B cell (primary cell): ENCODE measurements around the gene DYNC2I2. TPM values are rescaled to one million over a fixed set of nuclear protein-coding genes. Genes with fewer than 3 reads are reported as not detected.

Source experiments
- ATAC-seq: fragments of 200-7000 bp; cut with Tn5 transposase; one replicate; pipeline ENCODE4 v1.10.0; 2021; ENCODE audit warnings: low read depth, mild to moderate bottlenecking, moderate number of reproducible peaks, moderate library complexity
- CTCF ChIA-PET: fragments of 350-600 bp; sonication (Branson Sonifier 250); formaldehyde crosslinking; loops from one replicate; lab custom pipeline; 2021; ENCODE audit warnings: antibody characterized with exemption, inconsistent platforms; lab: Charles Lee
- POLR2A ChIA-PET: fragments of 350-600 bp; sonication (Branson Sonifier 250); formaldehyde crosslinking; loops from one replicate; lab custom pipeline; 2021; ENCODE audit warnings: antibody characterized with exemption; lab: Charles Lee
- DNase-seq: peaks from one replicate; pipeline ENCODE4 v3.0.0; 2013
- H2AFZ ChIP-seq: 2 replicates; pipeline ENCODE4 v1.6.1; 2012; ENCODE audit warnings: mild to moderate bottlenecking, low read depth, low read length; ENCODE audit not compliant: insufficient read depth, poor library complexity, severe bottlenecking
- H3K27ac ChIP-seq, 2 donors: 1 replicate in 1 of 2; 2 replicates in 1 of 2; pipeline ENCODE4 v1.5.1; 2012 to 2013; ENCODE audit warnings: low read length in 2 of 2, mild to moderate bottlenecking in 2 of 2, moderate library complexity in 1 of 2
- H3K27me3 ChIP-seq, 4 experiments: fragments of 200-600 bp in 1 of 4; sonication (generic) in 1 of 4; replicated peaks in 1 of 4; 1 replicate in 2 of 4; 2 replicates in 2 of 4; pipeline versions ENCODE4 v1.6.1 to v1.7.0; 2013 to 2016; ENCODE audit warnings: low read length in 3 of 4, mild to moderate bottlenecking in 2 of 4, mixed read lengths in 1 of 4, moderate library complexity in 1 of 4; ENCODE audit not compliant: insufficient read depth in 4 of 4, control insufficient read depth in 3 of 4; ENCODE audit errors: control extremely low read depth in 1 of 4
- H3K36me3 ChIP-seq, 2 experiments: replicated peaks in 1 of 2; 1 replicate in 1 of 2; 2 replicates in 1 of 2; pipeline versions ENCODE4 v1.6.1 to v1.7.1; 2013; ENCODE audit warnings: low read length in 1 of 2; ENCODE audit not compliant: insufficient read depth in 2 of 2, control insufficient read depth in 1 of 2; ENCODE audit errors: control extremely low read depth in 1 of 2, extremely low read depth in 1 of 2
- H3K4me1 ChIP-seq, 2 donors: fragments of 200-600 bp in 1 of 2; sonication (generic) in 1 of 2; 1 replicate in 1 of 2; 2 replicates in 1 of 2; pipeline versions ENCODE4 v1.5.1 to v1.6.1; 2013 to 2017; ENCODE audit warnings: low read length in 2 of 2; ENCODE audit not compliant: control insufficient read depth in 2 of 2, insufficient read depth in 2 of 2
- H3K4me2 ChIP-seq: replicated peaks from 2 replicates; pipeline ENCODE3; 2012; ENCODE audit warnings: mild to moderate bottlenecking, low read depth, low read length; ENCODE audit not compliant: poor library complexity, severe bottlenecking
- H3K4me3 ChIP-seq, 5 experiments: fragments of 200-600 bp in 1 of 5; sonication (generic) in 1 of 5; 1 replicate in 3 of 5; 2 replicates in 2 of 5; pipeline versions ENCODE4 v1.5.1 to v1.7.0; 2011 to 2016; ENCODE audit warnings: low read length in 4 of 5, mild to moderate bottlenecking in 4 of 5, low read depth in 2 of 5, control low read depth in 1 of 5, moderate library complexity in 1 of 5; ENCODE audit not compliant: insufficient read depth in 1 of 5; ENCODE audit errors: control extremely low read depth in 1 of 5, extremely low read depth in 1 of 5
- H3K79me2 ChIP-seq: fragments of 200-600 bp; sonication (generic); one replicate; pipeline ENCODE4 v1.6.0; 2016; ENCODE audit warnings: low read length; ENCODE audit not compliant: control insufficient read depth, insufficient read depth
- H3K9ac ChIP-seq: fragments of 200-600 bp; sonication (generic); 2 replicates; pipeline ENCODE4 v1.6.1; 2017; ENCODE audit warnings: mild to moderate bottlenecking, low read length, moderate library complexity
- H3K9me3 ChIP-seq, 3 donors: one replicate each; pipeline versions ENCODE4 v1.6.1 to v1.7.1; 2013; ENCODE audit warnings: low read length in 2 of 3; ENCODE audit not compliant: control insufficient read depth in 2 of 3, insufficient read depth in 1 of 3; ENCODE audit errors: control extremely low read depth in 1 of 3
- H4K20me1 ChIP-seq: 2 replicates; pipeline ENCODE4 v1.6.0; 2012; ENCODE audit warnings: mild to moderate bottlenecking, low read length; ENCODE audit not compliant: insufficient read depth, control insufficient read depth, poor library complexity, severe bottlenecking
- H3K27ac Mint-ChIP-seq: one replicate; pipeline ENCODE4 v1.8.0; 2021; ENCODE audit warnings: mixed read lengths
- H3K27me3 Mint-ChIP-seq: one replicate; pipeline ENCODE4 v1.8.0; 2021; ENCODE audit warnings: mixed read lengths
- H3K4me1 Mint-ChIP-seq: one replicate; pipeline ENCODE4 v1.8.0; 2021; ENCODE audit warnings: mixed read lengths
- H3K4me3 Mint-ChIP-seq: one replicate; pipeline ENCODE4 v1.8.0; 2021; ENCODE audit warnings: mixed read lengths
- H3K9me3 Mint-ChIP-seq: one replicate; pipeline ENCODE4 v1.8.0; 2022; ENCODE audit warnings: mixed read lengths; ENCODE audit not compliant: insufficient read depth
- EZH2 ChIP-seq: IDR thresholded peaks from 2 replicates; pipeline ENCODE4 v1.6.1; 2012; ENCODE audit warnings: borderline replicate concordance, low read depth, mild to moderate bottlenecking, moderate library complexity, low read length; ENCODE audit not compliant: insufficient read depth, poor library complexity, severe bottlenecking
- WGBS: methylation state at CpG from one replicate; pipeline ENCODE4 v1.1.5; 2013; ENCODE audit warnings: missing lambda C conversion rate; ENCODE audit not compliant: insufficient coverage; 5-methylcytosine and 5-hydroxymethylcytosine counted together
- intact Hi-C: fragments of 100-400 bp; cut with micrococcal nuclease; formaldehyde crosslinking; loops from one replicate; pipeline ENCODE4 v1.10.0; 2022
- polyA plus RNA-seq: library from polyadenylated mRNA; depleted of rRNA; stranded (reverse); fragments of >200 nt; gene quantifications from 2 replicates; pipeline ENCODE4 v1.2.3, GENCODE V29; 2012
- total RNA-seq, 2 donors: library from RNA; stranded (reverse); fragments of 120-200 nt in 1 of 2; gene quantifications; 1 replicate in 1 of 2; 2 replicates in 1 of 2; pipeline versions ENCODE4 v1.2.3 to v1.2.4, GENCODE V29; 2013 to 2022
- TF ChIP-seq, protein P1 (sequence below): fragments of 200-600 bp; IDR thresholded peaks from one replicate; pipeline ENCODE4 v1.8.0; 2022; ENCODE audit warnings: antibody characterized with exemption, mild to moderate bottlenecking

The DYNC2I2 gene
- total and polyA plus RNA-seq, 2 donors (not counting 1 experiment from before 2014, with no cell fraction given), result 76.6 to 109 TPM

DNA sequence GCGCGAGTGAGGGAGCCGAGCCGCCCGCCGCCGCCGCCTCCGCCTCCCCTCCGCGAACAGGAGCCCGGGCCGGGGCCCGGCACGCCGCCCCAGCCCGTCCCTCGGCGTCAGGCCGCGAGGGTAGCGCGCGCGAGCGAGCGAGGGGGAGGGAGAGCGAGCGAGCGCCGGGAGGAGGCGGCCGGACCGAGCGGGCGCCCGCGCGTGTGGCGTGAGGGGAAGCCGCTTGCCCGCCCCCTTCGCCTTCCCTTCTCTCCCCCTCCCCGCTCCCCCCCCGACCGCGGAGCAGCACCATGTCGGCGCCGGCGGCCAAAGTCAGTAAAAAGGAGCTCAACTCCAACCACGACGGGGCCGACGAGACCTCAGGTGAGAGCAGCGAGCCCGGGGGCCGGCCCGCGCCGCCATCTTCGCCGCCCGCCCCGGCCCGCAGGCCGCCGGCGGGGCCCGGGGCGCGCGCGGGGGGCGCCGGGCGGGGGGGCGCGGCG is 32.7 kb upstream of the DYNC2I2 start:
- ChIA-PET POLR2A (interaction anchor here (0.5 to 1.9 kb wide), 8 partner anchors 9 to 835 kb away, joined by 3 to 8 read pairs (median 5); partner anchors contain the start of genes DYNC2I2, ENDOG and ENG), CTCF (interaction anchor here (1.3 to 4.3 kb wide), 4 partner anchors 12 to 239 kb away, joined by 3 to 13 read pairs (median 4); partner anchors contain the start of gene PKN3)
- H3K79me2 ChIP-seq, result peaks cover 77% of the 10 kb centered on the region
- peak overlapping the region; percentile 65 for H3K9ac ChIP-seq
- H3K4me2 ChIP-seq, result peak overlapping the region; percentile 73
- peaks cover 47 to 57% of the 10 kb centered on the region in 2 donors for H3K4me1 ChIP-seq
- H3K4me3 ChIP-seq, result peak overlapping the region in 4 of 5 experiments; percentile 39 to 76 (median 61)
- H3K9me3 ChIP-seq, result no peaks in the 10 kb centered on the region
- TF ChIP-seq, protein P1, sequence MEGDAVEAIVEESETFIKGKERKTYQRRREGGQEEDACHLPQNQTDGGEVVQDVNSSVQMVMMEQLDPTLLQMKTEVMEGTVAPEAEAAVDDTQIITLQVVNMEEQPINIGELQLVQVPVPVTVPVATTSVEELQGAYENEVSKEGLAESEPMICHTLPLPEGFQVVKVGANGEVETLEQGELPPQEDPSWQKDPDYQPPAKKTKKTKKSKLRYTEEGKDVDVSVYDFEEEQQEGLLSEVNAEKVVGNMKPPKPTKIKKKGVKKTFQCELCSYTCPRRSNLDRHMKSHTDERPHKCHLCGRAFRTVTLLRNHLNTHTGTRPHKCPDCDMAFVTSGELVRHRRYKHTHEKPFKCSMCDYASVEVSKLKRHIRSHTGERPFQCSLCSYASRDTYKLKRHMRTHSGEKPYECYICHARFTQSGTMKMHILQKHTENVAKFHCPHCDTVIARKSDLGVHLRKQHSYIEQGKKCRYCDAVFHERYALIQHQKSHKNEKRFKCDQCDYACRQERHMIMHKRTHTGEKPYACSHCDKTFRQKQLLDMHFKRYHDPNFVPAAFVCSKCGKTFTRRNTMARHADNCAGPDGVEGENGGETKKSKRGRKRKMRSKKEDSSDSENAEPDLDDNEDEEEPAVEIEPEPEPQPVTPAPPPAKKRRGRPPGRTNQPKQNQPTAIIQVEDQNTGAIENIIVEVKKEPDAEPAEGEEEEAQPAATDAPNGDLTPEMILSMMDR, result no peak
- no peak for TF ChIP-seq EZH2
- no peak for DNase-seq
- H3K27me3 ChIP-seq, result no peaks in the 10 kb centered on the region
- peaks cover 13 to 34% of the 10 kb centered on the region in 2 experiments for H3K36me3 ChIP-seq
- peak; percentile 25 for ATAC-seq
- Mint-ChIP-seq H3K9me3 (no peaks in the 10 kb centered on the region), H3K27me3 (no peaks in the 10 kb centered on the region), H3K4me1 (peaks cover 57% of the 10 kb centered on the region), H3K27ac (peak overlapping the region; percentile 67), H3K4me3 (peak overlapping the region; percentile 89)
- intact Hi-C loops, result loop anchor here (1.0 to 5.0 kb wide), 8 partner anchors 33 to 232 kb away; partner anchors contain the start of genes DYNC2I2, ENDOG, ODF2 and SPOUT1
- WGBS, result under 1% methylated on average over 64 of the region's 80 CpGs
- H4K20me1 ChIP-seq, result peaks cover 32% of the 10 kb centered on the region
- peak overlapping the region; percentile 53 for H2AFZ ChIP-seq
- peak overlapping the region; percentile 38 to 74 for H3K27ac ChIP-seq
